Measurements from ENCODE around the gene TNPO1. TPM values are rescaled to one million over a fixed set of nuclear protein-coding genes. Genes with fewer than 3 reads are reported as not detected.

The TNPO1 gene
- total and polyA plus RNA-seq, 4 donors, result 49.9 to 181 (median 124) TPM

- peak within 1 kb of the TSS; percentile 71 for H3K4me3 ChIP-seq (ENCODE audit: low read depth, low read length)
- WGBS (ENCODE audit: insufficient coverage), result under 1% methylated on average over 64 of the region's 64 CpGs
- H3K4me1 ChIP-seq (ENCODE audit: control insufficient read depth, insufficient read depth, low read length), result peaks cover 7% of the 10 kb centered on the region
- peak; percentile 93 to 99 (median 98) for DNase-seq (ENCODE audit: low read depth in 4 of 6, low spot score in 6 of 6)
- peak within 1 kb of the TSS; percentile 93 for H3K27ac ChIP-seq (ENCODE audit: low read depth, low read length)
- no peaks in the 10 kb centered on the region for H3K9me3 ChIP-seq (ENCODE audit: control insufficient read depth, insufficient read depth, low read length)
- H3K36me3 ChIP-seq (ENCODE audit: control insufficient read depth, insufficient read depth, low read length), result no peaks in the 10 kb centered on the region
- no peaks in the 10 kb centered on the region for H3K27me3 ChIP-seq (ENCODE audit: control insufficient read depth, insufficient read depth, low read length)
Measured at GRCh38 chr5:72955768-72956323, 139.4 kb downstream of the TNPO1 start, which contains the start of gene FCHO2. FCHO2 (plus strand) TSS chr5:72956041; CDS start chr5:72956097, 56 bp downstream.

GRCh38 chr5:72956324-72957140 lies 140.1 kb downstream of the TNPO1 start:
- DNase-seq (ENCODE audit: low read depth in 4 of 6, low spot score in 6 of 6), result peak in 5 of 6 donors; percentile 19 to 79 (median 39)
- peak overlapping the region; percentile 71 for H3K4me3 ChIP-seq (ENCODE audit: low read depth, low read length)
- no peaks in the 10 kb centered on the region for H3K27me3 ChIP-seq (ENCODE audit: control insufficient read depth, insufficient read depth, low read length)
- peak overlapping the region; percentile 93 for H3K27ac ChIP-seq (ENCODE audit: low read depth, low read length)
- no peaks in the 10 kb centered on the region for H3K36me3 ChIP-seq (ENCODE audit: control insufficient read depth, insufficient read depth, low read length)
- WGBS (ENCODE audit: insufficient coverage), result 0% methylated on average over 40 of the region's 51 CpGs
- no peaks in the 10 kb centered on the region for H3K9me3 ChIP-seq (ENCODE audit: control insufficient read depth, insufficient read depth, low read length)
- peaks cover 7% of the 10 kb centered on the region for H3K4me1 ChIP-seq (ENCODE audit: control insufficient read depth, insufficient read depth, low read length)

- peak overlapping the region; percentile 93 for H3K27ac ChIP-seq (ENCODE audit: low read depth, low read length)
- H3K9me3 ChIP-seq (ENCODE audit: control insufficient read depth, insufficient read depth, low read length), result no peaks in the 10 kb centered on the region
- no peak for DNase-seq (ENCODE audit: low read depth in 4 of 6, low spot score in 6 of 6)
- no peaks in the 10 kb centered on the region for H3K36me3 ChIP-seq (ENCODE audit: control insufficient read depth, insufficient read depth, low read length)
- peaks cover 7% of the 10 kb centered on the region for H3K4me1 ChIP-seq (ENCODE audit: control insufficient read depth, insufficient read depth, low read length)
- no peaks in the 10 kb centered on the region for H3K27me3 ChIP-seq (ENCODE audit: control insufficient read depth, insufficient read depth, low read length)
- WGBS (ENCODE audit: insufficient coverage), result no CpG with 5 or more reads among the region's 1 CpG
- H3K4me3 ChIP-seq (ENCODE audit: low read depth, low read length), result peak overlapping the region; percentile 71
Measured at GRCh38 chr5:72957337-72957736, 140.9 kb downstream of the TNPO1 start.

- H3K36me3 ChIP-seq (ENCODE audit: control insufficient read depth, insufficient read depth, low read length), result no peaks in the 10 kb centered on the region
- H3K4me1 ChIP-seq (ENCODE audit: control insufficient read depth, insufficient read depth, low read length), result peaks cover 7% of the 10 kb centered on the region
- no peak for DNase-seq (ENCODE audit: low read depth in 4 of 6, low spot score in 6 of 6)
- no peaks in the 10 kb centered on the region for H3K27me3 ChIP-seq (ENCODE audit: control insufficient read depth, insufficient read depth, low read length)
- no CpG with 5 or more reads among the region's 1 CpG for WGBS (ENCODE audit: insufficient coverage)
- no peak overlapping the region for H3K4me3 ChIP-seq (ENCODE audit: low read depth, low read length)
- no peak overlapping the region for H3K27ac ChIP-seq (ENCODE audit: low read depth, low read length)
- no peaks in the 10 kb centered on the region for H3K9me3 ChIP-seq (ENCODE audit: control insufficient read depth, insufficient read depth, low read length)
Measured at GRCh38 chr5:72959257-72959656, 142.8 kb downstream of the TNPO1 start.

Small RNAs within 50 kb of the gene (small RNA-seq; reads per million reads assigned to genes)
- gene MIR4804 (ENCODE audit: low replicate concordance), result not detected
- gene RF00019 (ENCODE audit: low replicate concordance), result not detected

Other genes starting within 250 kb of the TNPO1 start
- gene FCHO2, start 139.4 kb downstream of the TNPO1 start, total RNA-seq, result 10 to 100 TPM; 31.0 to 36.4 TPM
- gene FCHO2, start 139.4 kb downstream of the TNPO1 start, polyA plus RNA-seq (ENCODE audit: insufficient read length in 2 of 2), result 10 to 100 TPM; 15.5 to 18.2 TPM

All from spinal cord (tissue), 10 donors.